ENCODE data around the gene RELA. TPM values are rescaled to one million over a fixed set of nuclear protein-coding genes. Genes with fewer than 3 reads are reported as not detected.
"Not testable (repeated sequence)": the region's sequence is repeated elsewhere in the genome, so short reads cannot be mapped to it uniquely, and the experiment has no call there.

Gene RELA
- total RNA-seq, result 10 to 100 TPM; 81.3 to 82.0 TPM

GRCh38 chr11:65662799-65663638 lies at the start of gene RELA:
Gene RELA (minus strand): TSS chr11:65662916. CDS start chr11:65662832, 84 bp downstream.
- H3K36me3 Mint-ChIP-seq, result peaks cover 26% of the 10 kb centered on the region
- H3K4me3 Mint-ChIP-seq, result peak within 1 kb of the TSS; percentile 83
- peaks cover 32% of the 10 kb centered on the region for H3K4me1 Mint-ChIP-seq
- CTCF ChIA-PET, result interaction anchor here (0.6 to 2.1 kb wide), 9 partner anchors 10 to 198 kb away, joined by 3 to 11 read pairs (median 4); partner anchors contain the start of gene KAT5
- peak within 1 kb of the TSS; percentile 85 for H3K27ac Mint-ChIP-seq
- H3K9me3 Mint-ChIP-seq (ENCODE audit: low read depth), result no peaks in the 10 kb centered on the region
- H3K27me3 Mint-ChIP-seq, result no peaks in the 10 kb centered on the region
- peak; percentile 90 for ATAC-seq
- DNase-seq, result peak; percentile 94

DNA sequence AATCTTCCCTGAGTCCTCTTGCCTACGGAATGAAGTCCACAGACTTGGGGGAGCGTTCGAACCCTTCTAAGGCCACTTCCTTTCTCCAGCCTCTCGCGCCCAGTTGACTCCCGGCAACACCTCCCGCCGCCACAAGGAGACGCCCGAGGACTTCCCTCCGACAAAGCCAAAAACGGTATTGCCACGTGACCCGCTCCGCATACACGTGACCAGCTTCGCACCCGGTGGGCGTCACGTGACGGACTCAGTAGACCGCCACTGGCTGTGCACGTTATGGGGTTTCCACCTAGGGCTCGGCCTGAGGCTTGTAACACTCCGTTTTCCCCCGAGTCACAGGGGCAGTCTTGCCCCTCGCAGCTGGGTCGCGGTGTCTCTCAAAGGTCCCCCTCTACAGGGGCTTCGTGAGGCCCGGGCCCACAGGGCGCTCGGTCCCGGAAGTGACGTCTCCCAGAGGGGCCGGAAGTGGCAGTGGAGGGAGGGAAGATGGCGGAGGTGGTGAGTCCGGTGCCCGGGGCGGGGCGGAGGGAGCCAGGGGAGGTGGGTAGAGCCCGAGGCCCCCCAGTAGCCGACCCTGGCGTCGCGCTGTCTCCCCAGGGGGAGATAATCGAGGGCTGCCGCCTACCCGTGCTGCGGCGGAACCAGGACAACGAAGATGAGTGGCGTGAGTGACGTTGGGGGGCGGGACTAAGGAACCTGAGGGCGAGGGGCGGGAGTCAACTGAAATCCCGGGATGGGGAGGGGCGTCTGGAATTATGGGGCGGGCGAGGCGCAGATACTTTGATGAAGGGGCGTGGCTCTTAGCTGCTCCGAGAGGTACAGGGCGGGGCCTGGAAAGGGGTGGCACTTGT lies 49.3 kb upstream of the RELA start, which contains the start of gene KAT5:
Gene KAT5 (plus strand): TSS at position 468 of the 848 bp plus-strand sequence. CDS start 16 bp downstream, at position 484.
- peaks cover 29% of the 10 kb centered on the region for H3K36me3 Mint-ChIP-seq
- H3K4me3 Mint-ChIP-seq, result peak within 1 kb of the TSS; percentile 83
- H3K4me1 Mint-ChIP-seq, result peaks cover 36% of the 10 kb centered on the region
- ATAC-seq (peak; percentile 87), DNase-seq (peak; percentile 100)
- CTCF ChIA-PET, result interaction anchor here (0.6 to 5.3 kb wide), 54 partner anchors 9 to 357 kb away, joined by 3 to 70 read pairs (median 4); partner anchors contain the start of genes AP5B1, BANF1, CCDC85B and CFL1
- peak within 1 kb of the TSS; percentile 98 for H3K27ac Mint-ChIP-seq
- no peaks in the 10 kb centered on the region for H3K9me3 Mint-ChIP-seq (ENCODE audit: low read depth)
- peaks cover 2% of the 10 kb centered on the region for H3K27me3 Mint-ChIP-seq

GRCh38 chr11:65710421-65710820 lies 47.7 kb upstream of the RELA start:
- Mint-ChIP-seq H3K36me3 (peaks cover 21% of the 10 kb centered on the region), H3K4me1 (peaks cover 41% of the 10 kb centered on the region), H3K27ac (no peak overlapping the region), H3K27me3 (peaks cover 2% of the 10 kb centered on the region), H3K9me3 (ENCODE audit: low read depth) (no peaks in the 10 kb centered on the region), H3K4me3 (no peak overlapping the region)
- DNase-seq, result no peak
- no peak for ATAC-seq
- CTCF ChIA-PET, result interaction anchor here (0.6 to 5.3 kb wide), 14 partner anchors 11 to 280 kb away, joined by 3 to 70 read pairs (median 4); partner anchors contain the start of genes CFL1, FIBP, MUS81 and RNASEH2C

DNA sequence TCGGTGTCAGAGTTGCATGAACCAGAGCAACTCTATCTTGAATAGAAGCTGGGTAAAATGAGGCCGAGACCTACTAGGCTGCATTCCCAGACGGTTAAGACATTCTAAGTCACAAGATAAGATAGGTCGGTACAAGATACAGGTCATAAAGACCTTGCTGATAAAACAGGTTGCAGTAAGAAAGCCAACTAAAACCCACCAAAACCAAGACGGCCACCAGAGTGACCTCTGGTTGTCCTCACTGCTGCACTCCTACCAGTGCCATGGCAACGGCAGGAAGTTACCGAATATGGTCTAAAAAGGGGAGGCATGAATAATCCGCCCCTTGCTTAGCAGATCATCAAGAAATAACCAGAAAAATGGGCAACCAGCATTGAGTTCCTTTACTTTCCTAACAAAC lies 46.9 kb upstream of the RELA start:
- Mint-ChIP-seq H3K9me3 (ENCODE audit: low read depth) (no peaks in the 10 kb centered on the region), H3K27ac (no peak overlapping the region), H3K27me3 (peaks cover 2% of the 10 kb centered on the region), H3K4me3 (no peak overlapping the region), H3K4me1 (peaks cover 37% of the 10 kb centered on the region), H3K36me3 (peaks cover 15% of the 10 kb centered on the region)
- no peak for ATAC-seq
- no peak for DNase-seq
- CTCF ChIA-PET, result interaction anchor here (1.0 to 5.3 kb wide), 4 partner anchors 62 to 175 kb away, joined by 3 to 70 read pairs (median 6); partner anchors contain the start of gene AP5B1

DNA sequence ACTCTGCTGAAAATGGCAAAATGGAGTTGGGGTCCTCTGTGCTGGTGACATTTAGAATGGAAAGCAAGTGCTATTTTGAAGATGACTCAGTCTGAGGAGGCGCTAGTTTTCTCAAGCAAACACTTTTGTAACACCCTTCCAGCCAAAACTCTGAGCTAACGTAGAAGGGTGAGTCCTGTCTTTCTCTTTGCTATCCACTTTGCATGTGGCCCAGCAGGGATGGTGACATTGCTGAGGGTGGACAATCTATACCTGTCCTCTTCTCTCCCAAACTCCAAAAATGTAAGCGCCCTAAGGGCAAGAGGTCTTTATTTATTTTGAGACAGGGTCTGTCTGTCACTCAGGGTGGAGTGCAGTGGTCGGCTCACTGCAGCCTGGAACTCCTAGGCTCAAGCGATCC lies 45.7 kb upstream of the RELA start:
- H3K4me3 Mint-ChIP-seq, result no peak overlapping the region
- H3K9me3 Mint-ChIP-seq (ENCODE audit: low read depth), result no peaks in the 10 kb centered on the region
- DNase-seq (no peak), ATAC-seq (no peak)
- no peak overlapping the region for H3K27ac Mint-ChIP-seq
- CTCF ChIA-PET, result interaction anchor here (1.0 to 5.3 kb wide), 4 partner anchors 62 to 124 kb away, joined by 3 to 70 read pairs (median 10); partner anchors contain the start of gene AP5B1
- H3K4me1 Mint-ChIP-seq, result peaks cover 31% of the 10 kb centered on the region
- peaks cover 6% of the 10 kb centered on the region for H3K27me3 Mint-ChIP-seq
- H3K36me3 Mint-ChIP-seq, result peaks cover 7% of the 10 kb centered on the region

DNA sequence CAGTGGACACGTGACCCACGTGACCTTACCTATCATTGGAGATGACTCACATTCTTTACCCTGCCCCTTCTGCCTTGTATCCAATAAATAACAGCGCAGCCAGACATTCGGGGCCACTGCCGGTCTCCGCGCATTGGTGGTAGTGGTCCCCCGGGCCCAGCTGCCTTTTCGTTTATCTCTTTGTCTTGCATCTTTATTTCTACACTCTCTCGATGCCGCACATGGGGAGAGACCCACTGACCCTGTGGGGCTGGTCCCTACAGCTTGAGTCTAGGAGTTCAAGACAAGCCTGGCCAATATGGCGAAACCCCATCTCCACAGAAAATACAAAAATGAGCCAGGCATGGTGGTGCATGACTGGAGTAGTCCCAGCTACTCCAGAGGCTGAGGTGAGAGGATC lies 44.3 kb upstream of the RELA start:
- Mint-ChIP-seq H3K27me3 (peaks cover 12% of the 10 kb centered on the region), H3K4me1 (peaks cover 22% of the 10 kb centered on the region)
- ATAC-seq; H3K36me3 Mint-ChIP-seq; H3K27ac Mint-ChIP-seq; H3K9me3 Mint-ChIP-seq (ENCODE audit: low read depth); H3K4me3 Mint-ChIP-seq; DNase-seq: not testable (repeated sequence)
- CTCF ChIA-PET, result interaction anchor here (1.5 to 3.2 kb wide), 5 partner anchors 13 to 111 kb away, joined by 5 to 18 read pairs (median 11); partner anchors contain the start of genes AP5B1 and RNASEH2C

GRCh38 chr11:65706303-65706763 lies 43.6 kb upstream of the RELA start:
- H3K36me3 Mint-ChIP-seq; H3K27ac Mint-ChIP-seq; H3K4me3 Mint-ChIP-seq; H3K9me3 Mint-ChIP-seq (ENCODE audit: low read depth): not testable (repeated sequence)
- ATAC-seq, result peak; percentile 33
- H3K4me1 Mint-ChIP-seq, result peaks cover 19% of the 10 kb centered on the region
- peak; percentile 91 for DNase-seq
- peaks cover 12% of the 10 kb centered on the region for H3K27me3 Mint-ChIP-seq
- CTCF ChIA-PET, result interaction anchor here (0.6 to 3.2 kb wide), 20 partner anchors 11 to 339 kb away, joined by 3 to 18 read pairs (median 4); partner anchors contain the start of genes AP5B1, RNASEH2C and SNX32

DNA sequence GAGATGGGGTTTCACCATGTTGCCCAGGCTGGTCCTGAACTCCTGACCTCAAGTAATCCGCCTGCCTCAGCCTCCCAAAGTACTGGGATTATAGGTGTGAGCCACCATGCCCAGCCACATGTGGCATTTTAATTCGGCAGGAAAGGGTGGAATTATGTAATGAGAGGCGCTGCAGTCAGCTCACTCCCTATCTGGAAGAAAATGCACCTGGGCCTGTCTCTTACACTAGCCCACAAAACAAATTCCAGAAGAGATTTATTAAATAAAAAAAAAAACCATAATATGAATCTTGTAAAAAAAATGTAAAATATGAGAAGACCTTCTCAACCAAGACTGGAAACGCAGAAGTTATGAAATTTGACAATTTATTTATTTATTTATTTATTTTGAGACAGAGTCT lies 41.1 kb upstream of the RELA start:
- Mint-ChIP-seq H3K27me3 (peaks cover 24% of the 10 kb centered on the region), H3K36me3 (no peaks in the 10 kb centered on the region), H3K4me1 (peaks cover 7% of the 10 kb centered on the region), H3K4me3 (no peak overlapping the region), H3K27ac (no peak overlapping the region), H3K9me3 (ENCODE audit: low read depth) (no peaks in the 10 kb centered on the region)
- CTCF ChIA-PET, result interaction anchor here (1.0 to 1.2 kb wide), 2 partner anchors 8 to 16 kb away, joined by 3 read pairs; partner anchors contain the start of gene KAT5
- DNase-seq, result no peak
- ATAC-seq, result no peak

DNA sequence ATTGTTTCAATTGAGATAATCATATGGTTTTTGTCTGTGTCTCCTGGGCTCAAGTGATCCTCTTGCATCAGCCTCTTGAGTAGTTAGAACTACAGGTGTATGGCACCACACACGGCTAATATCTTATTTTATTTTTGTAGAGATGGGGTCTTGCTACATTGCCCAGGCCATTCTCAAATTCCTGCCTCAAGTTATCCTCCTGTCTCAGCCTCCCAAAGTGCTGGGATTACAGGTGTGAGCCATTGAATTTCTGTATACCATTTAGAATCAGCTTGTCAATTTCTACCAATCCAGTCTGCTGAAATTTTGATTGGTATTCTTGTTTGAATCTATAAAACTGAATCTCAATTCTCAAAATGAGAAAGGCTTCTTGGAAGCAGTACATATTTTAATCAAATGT lies 39.0 kb upstream of the RELA start:
- Mint-ChIP-seq H3K9me3 (ENCODE audit: low read depth) (no peaks in the 10 kb centered on the region), H3K27me3 (peaks cover 22% of the 10 kb centered on the region), H3K4me3 (no peak overlapping the region), H3K36me3 (no peaks in the 10 kb centered on the region), H3K4me1 (peaks cover 6% of the 10 kb centered on the region), H3K27ac (no peak overlapping the region)
- CTCF ChIA-PET, result interaction anchor here (1.0 to 1.5 kb wide), 4 partner anchors 10 to 187 kb away, joined by 3 to 9 read pairs (median 4); partner anchors contain the start of gene FIBP
- no peak for ATAC-seq
- DNase-seq, result no peak

GRCh38 chr11:65700399-65700798 lies 37.7 kb upstream of the RELA start:
- Mint-ChIP-seq H3K27me3 (peaks cover 22% of the 10 kb centered on the region), H3K36me3 (no peaks in the 10 kb centered on the region), H3K27ac (no peak overlapping the region), H3K4me1 (peaks cover 3% of the 10 kb centered on the region), H3K4me3 (no peak overlapping the region), H3K9me3 (ENCODE audit: low read depth) (no peaks in the 10 kb centered on the region)
- ATAC-seq, result no peak
- no peak for DNase-seq
- CTCF ChIA-PET, result interaction anchor here (1.0 to 1.5 kb wide), 2 partner anchors 119 to 188 kb away, joined by 4 read pairs; partner anchors contain the start of gene FIBP

DNA sequence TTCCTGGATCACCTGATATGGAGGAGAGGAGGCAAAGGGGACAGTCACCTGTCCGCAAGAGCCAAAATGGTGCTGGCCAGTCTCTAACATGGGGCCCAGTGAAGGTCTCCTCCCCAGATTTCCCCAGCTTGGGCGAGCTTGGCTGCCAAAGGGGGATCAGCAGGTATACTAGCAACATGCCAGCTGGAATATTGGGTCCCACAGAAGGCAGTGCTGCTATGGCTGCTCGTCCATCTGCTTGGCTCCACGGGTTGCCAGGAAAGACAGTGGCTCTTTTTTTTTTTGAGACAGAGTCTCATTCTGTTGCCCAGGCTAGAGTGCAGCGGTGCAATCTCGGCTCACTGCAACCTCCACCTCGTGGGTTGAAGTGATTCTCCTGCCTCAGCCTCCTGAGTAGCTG lies 36.6 kb upstream of the RELA start:
- Mint-ChIP-seq H3K9me3 (ENCODE audit: low read depth) (no peaks in the 10 kb centered on the region), H3K27me3 (peaks cover 19% of the 10 kb centered on the region), H3K27ac (no peak overlapping the region), H3K36me3 (no peaks in the 10 kb centered on the region), H3K4me1 (peaks cover 3% of the 10 kb centered on the region), H3K4me3 (no peak overlapping the region)
- CTCF ChIA-PET, result no interaction called here
- DNase-seq, result no peak
- no peak for ATAC-seq

- Mint-ChIP-seq H3K27me3 (peaks cover 18% of the 10 kb centered on the region), H3K9me3 (ENCODE audit: low read depth) (no peaks in the 10 kb centered on the region), H3K4me1 (peaks cover 3% of the 10 kb centered on the region), H3K36me3 (no peaks in the 10 kb centered on the region), H3K4me3 (no peak overlapping the region), H3K27ac (no peak overlapping the region)
- CTCF ChIA-PET, result interaction anchor here (1.5 kb wide), 1 partner anchor 72 kb away, joined by 5 read pairs; no protein-coding TSS in a partner anchor
- DNase-seq, result no peak
- no peak for ATAC-seq
These were observed 35.5 kb upstream of the RELA start for GRCh38 chr11:65698205-65698604.

All from activated CD8-positive, alpha-beta memory T cell treated with anti-CD3 and anti-CD28 coated beads, Interleukin-2, amount 10 ng/mL, durations not matched to agents 7 days and 5 days (primary cell).